Erythroblast (primary cell): ENCODE results near the gene TMA7.
A peak's percentile ranks its signal among the peaks of the same experiment; 100 is the strongest.

ENCODE experiments used
- DNase-seq, 2 experiments: peaks; one replicate each; lab custom pipeline; 2025; lab: John Stamatoyannopoulos, UW
- GATA1 ChIP-seq: IDR thresholded peaks from 2 replicates; pipeline ENCODE4 v1.6.1; 2011; ENCODE audit warnings: low read depth, mild to moderate bottlenecking, control low read depth, low read length, moderate library complexity
- POLR2A ChIP-seq: IDR thresholded peaks from 2 replicates; pipeline ENCODE4 v1.6.1; 2011; ENCODE audit warnings: mild to moderate bottlenecking, low read length

TMA7 gene

GRCh38 chr3:48430708-48431101, 9.4 kb upstream of the TMA7 start:
- TF ChIP-seq POLR2A (no peak), GATA1 (no peak)

GRCh38 chr3:48431224-48432029, 8.6 kb upstream of the TMA7 start:
- DNase-seq = no peak
- no peak for TF ChIP-seq POLR2A
- no peak for TF ChIP-seq GATA1

More at GRCh38 chr3:48430708-48431101, 9.4 kb upstream of the TMA7 start:
- DNase-seq = no peak

- peak in 1 of 2 experiments; percentile 24 for DNase-seq
- TF ChIP-seq GATA1 (no peak), POLR2A (no peak)
Measured at GRCh38 chr3:48432411-48433371, 7.4 kb upstream of the TMA7 start.

GRCh38 chr3:48433472-48434118, 6.5 kb upstream of the TMA7 start:
- no peak for TF ChIP-seq POLR2A
- no peak for TF ChIP-seq GATA1
- DNase-seq = no peak

GRCh38 chr3:48434591-48435222, 5.3 kb upstream of the TMA7 start:
- TF ChIP-seq GATA1 (no peak), POLR2A (no peak)
- DNase-seq = peak; percentile 26 to 54

GRCh38 chr3:48435223-48435595, 4.8 kb upstream of the TMA7 start:
- no peak for DNase-seq
- TF ChIP-seq GATA1 (no peak), POLR2A (no peak)

DNA sequence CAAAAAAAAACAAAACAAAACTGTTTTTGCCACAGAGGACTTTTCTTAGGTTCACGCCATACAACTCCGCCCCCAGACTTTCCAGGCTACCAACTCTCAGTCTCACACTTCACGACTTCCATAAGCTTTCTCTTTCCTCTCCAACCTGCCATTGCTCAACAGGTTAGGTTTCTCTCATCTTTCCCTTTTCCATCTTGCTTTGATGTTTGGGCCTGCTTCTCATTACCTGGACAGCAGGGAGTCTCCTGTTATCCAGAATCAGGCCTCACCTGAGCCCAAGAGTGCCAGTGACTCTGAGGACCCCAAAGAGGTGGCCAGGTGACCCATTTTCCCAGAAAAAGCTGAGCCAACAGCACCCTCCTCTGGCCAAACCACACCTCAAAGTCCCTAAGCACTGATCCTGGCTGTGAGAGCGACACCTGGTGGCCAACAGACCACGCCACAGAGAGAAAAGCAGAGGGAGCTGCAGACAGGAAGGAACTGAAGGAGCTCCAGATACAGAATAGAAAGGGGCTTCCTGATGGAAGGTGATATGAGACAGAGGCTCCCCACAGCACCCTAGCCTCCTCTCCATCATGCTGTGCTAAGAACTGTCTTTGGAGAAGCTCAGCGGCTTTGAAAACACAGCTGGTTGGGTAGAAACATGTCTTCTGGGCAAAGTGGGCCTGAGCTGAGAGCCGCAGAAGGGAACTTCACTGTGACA, 4.1 kb upstream of the TMA7 start:
- TF ChIP-seq POLR2A (no peak), GATA1 (no peak)
- peak; percentile 85 to 93 for DNase-seq

- no peak for DNase-seq
- no peak for TF ChIP-seq GATA1
- TF ChIP-seq POLR2A = no peak
Measured at GRCh38 chr3:48436477-48436787, 3.6 kb upstream of the TMA7 start.

DNA sequence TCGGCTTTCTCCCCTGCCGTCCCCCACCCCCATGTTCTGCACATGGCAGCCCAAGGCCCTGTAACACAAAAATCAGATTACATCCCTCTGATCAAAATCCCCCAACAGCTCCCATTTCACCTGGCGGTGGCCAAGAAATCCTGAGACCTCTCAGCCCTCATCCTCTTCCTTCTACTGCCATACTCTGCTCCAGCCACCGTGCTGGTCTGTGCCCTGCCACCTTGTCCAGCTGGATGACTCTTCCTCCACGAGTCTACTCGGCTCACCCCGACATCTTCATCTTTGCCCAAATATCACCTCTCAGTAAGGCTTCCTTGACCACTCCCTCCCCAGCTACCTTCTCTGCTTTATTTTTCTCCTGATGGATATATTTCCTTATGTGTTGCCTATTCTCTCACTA, 3.2 kb upstream of the TMA7 start:
- TF ChIP-seq POLR2A (no peak), GATA1 (no peak)
- no peak for DNase-seq

GRCh38 chr3:48437812-48438211, 2.2 kb upstream of the TMA7 start:
- DNase-seq = no peak
- TF ChIP-seq POLR2A (no peak), GATA1 (no peak)

GRCh38 chr3:48440590-48440958, 517 bp downstream of the TMA7 start:
- DNase-seq = no peak
- TF ChIP-seq POLR2A = no peak
- no peak for TF ChIP-seq GATA1

DNA sequence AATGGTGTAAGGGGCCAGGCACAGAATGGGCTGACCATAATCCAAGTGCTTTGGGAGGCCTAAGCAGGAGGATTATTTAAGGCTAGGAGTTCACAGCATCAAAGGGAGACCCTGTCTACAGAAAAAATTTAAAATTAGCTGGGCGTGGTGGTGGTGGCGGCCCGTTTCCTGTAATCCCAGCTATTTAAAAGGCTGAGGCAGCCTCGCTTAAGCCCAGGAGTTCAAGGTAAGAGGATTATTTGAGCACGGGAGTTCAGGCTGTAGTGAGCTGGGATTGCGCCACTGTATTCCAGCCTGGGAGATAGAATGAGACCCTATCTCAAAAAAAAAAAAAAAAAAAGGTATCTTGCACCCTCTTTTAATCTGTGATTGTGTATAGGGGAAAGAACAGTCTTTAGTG, 1.9 kb downstream of the TMA7 start:
- DNase-seq = no peak
- TF ChIP-seq POLR2A (no peak), GATA1 (no peak)
